HepG2 (cell line): ENCODE measurements around the gene POU2F2.

Experiments used
- AHR ChIP-seq: IDR thresholded peaks from 2 replicates; pipeline ENCODE4 v1.6.1; 2018; ENCODE audit warnings: missing genetic modification reagents, missing compliant biosample characterization
- CTCF ChIP-seq: sonication (generic); formaldehyde crosslinking; IDR thresholded peaks from 2 replicates; pipeline ENCODE4 v1.5.0; 2020; ENCODE audit warnings: mild to moderate bottlenecking, missing genetic modification reagents, moderate library complexity
- IRF2 ChIP-seq: IDR thresholded peaks from 2 replicates; pipeline ENCODE4 v1.6.1; 2018; ENCODE audit warnings: missing genetic modification reagents, missing compliant biosample characterization
- KAT2B ChIP-seq: fragments of 150-350 bp; IDR thresholded peaks from 2 replicates; pipeline ENCODE4 v1.6.1; 2014; ENCODE audit warnings: low read depth, low read length, borderline replicate concordance
- MAX ChIP-seq: IDR thresholded peaks from 2 replicates; pipeline ENCODE4 v1.6.1; 2012; ENCODE audit warnings: inconsistent platforms
- REL ChIP-seq: sonication (generic); formaldehyde crosslinking; conservative IDR thresholded peaks from 2 replicates; pipeline ENCODE4 v1.8.0; 2022; ENCODE audit warnings: mild to moderate bottlenecking, missing genetic modification reagents, moderate library complexity
- RXRB ChIP-seq: IDR thresholded peaks from 2 replicates; pipeline ENCODE4 v1.6.1; 2016; ENCODE audit warnings: borderline replicate concordance, missing genetic modification reagents, missing compliant biosample characterization
- ZFP36L1 ChIP-seq: sonication (generic); formaldehyde crosslinking; IDR thresholded peaks from 2 replicates; pipeline ENCODE4 v1.8.0; 2022; ENCODE audit warnings: mild to moderate bottlenecking, missing genetic modification reagents, moderate library complexity
- ZNF121 ChIP-seq: sonication (generic); formaldehyde crosslinking; IDR thresholded peaks from 2 replicates; pipeline ENCODE4 v1.5.0; 2020; ENCODE audit warnings: mild to moderate bottlenecking, missing genetic modification reagents
- ZNF75D ChIP-seq: sonication (generic); formaldehyde crosslinking; IDR thresholded peaks from 2 replicates; pipeline ENCODE4 v1.8.1; 2023; ENCODE audit warnings: missing genetic modification reagents, mild to moderate bottlenecking, borderline replicate concordance

GRCh38 chr19:42089191-42089750, 43.0 kb downstream of the POU2F2 start:
- TF ChIP-seq CTCF (no peak), IRF2 (no peak), RXRB (CRISPR knock-in tag) (no peak), REL (CRISPR knock-in tag) (no peak), ZNF121 (CRISPR knock-in tag) (no peak), MAX (no peak), ZFP36L1 (CRISPR knock-in tag) (no peak), AHR (CRISPR knock-in tag) (no peak), ZNF75D (no peak), KAT2B (no peak)
